CD14-positive monocyte (primary cell): Measurements from ENCODE around the gene SUSD4. TPM values are rescaled to one million over a fixed set of nuclear protein-coding genes. Genes with fewer than 3 reads are reported as not detected.

Experiments used
- DNase-seq, 3 donors: peaks; one replicate each; pipeline ENCODE4 v3.0.0-alpha.2; 2011 to 2022
- H2AFZ ChIP-seq: 2 replicates; pipeline ENCODE4 v1.6.0; 2012; ENCODE audit warnings: mild to moderate bottlenecking, low read depth, low read length, inconsistent platforms; ENCODE audit not compliant: insufficient read depth, poor library complexity, severe bottlenecking
- H3K27ac ChIP-seq, 2 donors: 1 replicate in 1 of 2; 2 replicates in 1 of 2; pipeline ENCODE4 v1.5.1; 2012 to 2013; ENCODE audit warnings: low read length in 2 of 2, control low read depth in 1 of 2, inconsistent platforms in 1 of 2, low read depth in 1 of 2, mild to moderate bottlenecking in 1 of 2
- H3K27me3 ChIP-seq, 2 donors: one replicate each; pipeline versions ENCODE4 v1.6.0 to v1.6.1; 2011 to 2013; ENCODE audit warnings: low read length in 2 of 2; ENCODE audit not compliant: control insufficient read depth in 2 of 2, insufficient read depth in 2 of 2
- H3K36me3 ChIP-seq, 2 donors: replicated peaks in 1 of 2; 1 replicate in 1 of 2; 2 replicates in 1 of 2; pipeline versions ENCODE4 v1.5.1 to v1.6.1; 2012 to 2013; ENCODE audit warnings: low read length in 2 of 2, control low read depth in 1 of 2, inconsistent platforms in 1 of 2, mild to moderate bottlenecking in 1 of 2; ENCODE audit not compliant: insufficient read depth in 2 of 2, control insufficient read depth in 1 of 2
- H3K4me1 ChIP-seq, 2 donors: 1 replicate in 1 of 2; 2 replicates in 1 of 2; pipeline versions ENCODE4 v1.5.1 to v1.6.1; 2012 to 2013; ENCODE audit warnings: low read length in 2 of 2, control low read depth in 1 of 2, inconsistent platforms in 1 of 2, mild to moderate bottlenecking in 1 of 2, moderate library complexity in 1 of 2; ENCODE audit not compliant: insufficient read depth in 2 of 2, control insufficient read depth in 1 of 2
- H3K4me2 ChIP-seq: replicated peaks from 2 replicates; pipeline ENCODE3; 2012; ENCODE audit warnings: low read length, moderate library complexity, mild to moderate bottlenecking; ENCODE audit not compliant: poor library complexity, severe bottlenecking; ENCODE audit errors: extremely low read depth
- H3K4me3 ChIP-seq, 3 experiments: fragments of 200-600 bp in 1 of 3; sonication (generic) in 1 of 3; replicated peaks in 1 of 3; 1 replicate in 2 of 3; 2 replicates in 1 of 3; pipeline ENCODE4 v1.5.1; 2011 to 2013; ENCODE audit warnings: low read length in 3 of 3, mild to moderate bottlenecking in 3 of 3, control low read depth in 2 of 3, low read depth in 2 of 3, inconsistent platforms in 1 of 3, moderate library complexity in 1 of 3
- H3K79me2 ChIP-seq: 2 replicates; pipeline ENCODE4 v1.6.0; 2012; ENCODE audit warnings: mild to moderate bottlenecking, control low read depth, inconsistent platforms, low read length, moderate library complexity; ENCODE audit not compliant: insufficient read depth
- H3K9ac ChIP-seq: 2 replicates; pipeline ENCODE4 v1.6.0; 2017; ENCODE audit warnings: low read length, mild to moderate bottlenecking; ENCODE audit not compliant: insufficient read depth, poor library complexity, severe bottlenecking
- H3K9me3 ChIP-seq, 2 donors: replicated peaks in 1 of 2; 1 replicate in 1 of 2; 2 replicates in 1 of 2; pipeline versions ENCODE4 v1.5.1 to v1.6.1; 2012 to 2013; ENCODE audit warnings: low read length in 2 of 2, control low read depth in 1 of 2; ENCODE audit not compliant: control insufficient read depth in 1 of 2, insufficient read depth in 1 of 2
- H4K20me1 ChIP-seq: 2 replicates; pipeline ENCODE4 v1.6.0; 2012; ENCODE audit warnings: mild to moderate bottlenecking, low read length, control low read depth, moderate library complexity; ENCODE audit not compliant: insufficient read depth
- H3K27ac Mint-ChIP-seq, 7 donors: one replicate each; pipeline ENCODE4 v1.8.0; 2020; ENCODE audit warnings: mild to moderate bottlenecking in 7 of 7, mixed read lengths in 7 of 7, moderate library complexity in 6 of 7, inconsistent platforms in 2 of 7
- H3K27me3 Mint-ChIP-seq, 3 donors: one replicate each; pipeline ENCODE4 v1.8.0; 2021 to 2022; ENCODE audit warnings: low read depth in 3 of 3, mild to moderate bottlenecking in 3 of 3, mixed read lengths in 3 of 3, moderate library complexity in 3 of 3, inconsistent platforms in 1 of 3
- H3K36me3 Mint-ChIP-seq, 2 donors: one replicate each; pipeline ENCODE4 v1.8.0; 2020; ENCODE audit warnings: mixed read lengths in 2 of 2, inconsistent platforms in 1 of 2, mild to moderate bottlenecking in 1 of 2
- H3K4me1 Mint-ChIP-seq: one replicate; pipeline ENCODE4 v1.8.0; 2020; ENCODE audit warnings: mild to moderate bottlenecking, mixed read lengths
- H3K4me3 Mint-ChIP-seq, 2 donors: one replicate each; pipeline ENCODE4 v1.8.0; 2020; ENCODE audit warnings: mild to moderate bottlenecking in 2 of 2, mixed read lengths in 2 of 2, moderate library complexity in 1 of 2
- H3K9me3 Mint-ChIP-seq, 7 donors: one replicate each; pipeline ENCODE4 v1.8.0; 2020 to 2022; ENCODE audit warnings: mixed read lengths in 7 of 7, mild to moderate bottlenecking in 6 of 7, moderate library complexity in 6 of 7, inconsistent platforms in 2 of 7
- WGBS: methylation state at CpG from one replicate; pipeline ENCODE4 v1.1.5; 2013; ENCODE audit warnings: missing lambda C conversion rate; ENCODE audit not compliant: insufficient coverage; 5-methylcytosine and 5-hydroxymethylcytosine counted together
- intact Hi-C, 2 donors: fragments of 100-400 bp; cut with micrococcal nuclease; formaldehyde crosslinking; loops; one replicate each; pipeline versions ENCODE4 v1.15.0 to v1.15.1; 2023
- polyA plus RNA-seq, 3 donors: library from polyadenylated mRNA; depleted of rRNA in 1 of 3; unstranded in 2 of 3; stranded (reverse) in 1 of 3; fragments of 300-500 nt in 2 of 3; fragments of >200 nt in 1 of 3; fragmentation: Illumina TruSeq in 2 of 3; gene quantifications; 1 replicate in 2 of 3; 2 replicates in 1 of 3; pipeline ENCODE4 v1.2.3, GENCODE V29; 2012 to 2021
- TF ChIP-seq, protein P1 (sequence below): fragments of 200-600 bp; IDR thresholded peaks from one replicate; pipeline ENCODE4 v1.8.0; 2022; ENCODE audit warnings: antibody characterized with exemption, mild to moderate bottlenecking

SUSD4 gene
- polyA plus RNA-seq, 3 donors, result 0.34 to 0.92 (median 0.50) TPM

GRCh38 chr1:223203034-223203408, 161.0 kb downstream of the SUSD4 start:
- Mint-ChIP-seq H3K27me3 (peaks cover 0 to 4% (median under 1%) of the 10 kb centered on the region in 3 donors), H3K36me3 (no peaks in the 10 kb centered on the region), H3K4me1 (peaks cover 32% of the 10 kb centered on the region), H3K27ac (no peak overlapping the region), H3K9me3 (peaks cover 0 to 7% (median under 1%) of the 10 kb centered on the region in 7 donors), H3K4me3 (no peak overlapping the region)
- Histone ChIP-seq H3K4me1 (peaks cover 24% of the 10 kb centered on the region in 2 donors), H3K36me3 (no peaks in the 10 kb centered on the region), H2AFZ (no peak overlapping the region), H3K79me2 (no peaks in the 10 kb centered on the region), H4K20me1 (no peaks in the 10 kb centered on the region), H3K27me3 (no peaks in the 10 kb centered on the region), H3K9me3 (no peaks in the 10 kb centered on the region), H3K4me2 (no peak overlapping the region), H3K9ac (no peak overlapping the region), H3K4me3 (no peak overlapping the region), H3K27ac (no peak overlapping the region)
- 98% methylated on average over 7 of the region's 9 CpGs for WGBS
- DNase-seq, result no peak
- TF ChIP-seq, protein P1, sequence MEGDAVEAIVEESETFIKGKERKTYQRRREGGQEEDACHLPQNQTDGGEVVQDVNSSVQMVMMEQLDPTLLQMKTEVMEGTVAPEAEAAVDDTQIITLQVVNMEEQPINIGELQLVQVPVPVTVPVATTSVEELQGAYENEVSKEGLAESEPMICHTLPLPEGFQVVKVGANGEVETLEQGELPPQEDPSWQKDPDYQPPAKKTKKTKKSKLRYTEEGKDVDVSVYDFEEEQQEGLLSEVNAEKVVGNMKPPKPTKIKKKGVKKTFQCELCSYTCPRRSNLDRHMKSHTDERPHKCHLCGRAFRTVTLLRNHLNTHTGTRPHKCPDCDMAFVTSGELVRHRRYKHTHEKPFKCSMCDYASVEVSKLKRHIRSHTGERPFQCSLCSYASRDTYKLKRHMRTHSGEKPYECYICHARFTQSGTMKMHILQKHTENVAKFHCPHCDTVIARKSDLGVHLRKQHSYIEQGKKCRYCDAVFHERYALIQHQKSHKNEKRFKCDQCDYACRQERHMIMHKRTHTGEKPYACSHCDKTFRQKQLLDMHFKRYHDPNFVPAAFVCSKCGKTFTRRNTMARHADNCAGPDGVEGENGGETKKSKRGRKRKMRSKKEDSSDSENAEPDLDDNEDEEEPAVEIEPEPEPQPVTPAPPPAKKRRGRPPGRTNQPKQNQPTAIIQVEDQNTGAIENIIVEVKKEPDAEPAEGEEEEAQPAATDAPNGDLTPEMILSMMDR, result no peak
- intact Hi-C loops, result loop anchor here in 1 of 2 donors (5.0 kb wide), 1 partner anchor 56 kb away; no protein-coding TSS in a partner anchor

- Histone ChIP-seq H3K4me2 (no peak overlapping the region), H3K9me3 (no peaks in the 10 kb centered on the region), H2AFZ (no peak overlapping the region), H3K27ac (no peak overlapping the region), H4K20me1 (no peaks in the 10 kb centered on the region), H3K36me3 (no peaks in the 10 kb centered on the region), H3K9ac (no peak overlapping the region), H3K4me1 (peaks cover 24 to 29% of the 10 kb centered on the region in 2 donors), H3K79me2 (no peaks in the 10 kb centered on the region), H3K27me3 (no peaks in the 10 kb centered on the region), H3K4me3 (no peak overlapping the region)
- WGBS, result 98% methylated on average over 13 of the region's 13 CpGs
- peaks cover 35% of the 10 kb centered on the region for H3K4me1 Mint-ChIP-seq
- no peak overlapping the region for H3K4me3 Mint-ChIP-seq
- H3K9me3 Mint-ChIP-seq, result peaks cover 0 to 9% (median 2%) of the 10 kb centered on the region in 7 donors
- no peak for DNase-seq
- H3K36me3 Mint-ChIP-seq, result no peaks in the 10 kb centered on the region
- H3K27me3 Mint-ChIP-seq, result peaks cover 0 to 2% (median 2%) of the 10 kb centered on the region in 3 donors
- no peak overlapping the region for H3K27ac Mint-ChIP-seq
- intact Hi-C loops, result loop anchor here in 1 of 2 donors (5.0 kb wide), 1 partner anchor 55 kb away; no protein-coding TSS in a partner anchor
- TF ChIP-seq, protein P1, result no peak
Observed at GRCh38 chr1:223202376-223203033, 161.5 kb downstream of the SUSD4 start.
